ENCODE measurements around the gene CFAP46. TPM values are rescaled to one million over a fixed set of nuclear protein-coding genes. Genes with fewer than 3 reads are reported as not detected.
A peak's percentile ranks its signal among the peaks of the same experiment; 100 is the strongest.

Gene CFAP46
- polyA plus RNA-seq, 1 donor from 2014 or later, result 2.6 TPM

DNA sequence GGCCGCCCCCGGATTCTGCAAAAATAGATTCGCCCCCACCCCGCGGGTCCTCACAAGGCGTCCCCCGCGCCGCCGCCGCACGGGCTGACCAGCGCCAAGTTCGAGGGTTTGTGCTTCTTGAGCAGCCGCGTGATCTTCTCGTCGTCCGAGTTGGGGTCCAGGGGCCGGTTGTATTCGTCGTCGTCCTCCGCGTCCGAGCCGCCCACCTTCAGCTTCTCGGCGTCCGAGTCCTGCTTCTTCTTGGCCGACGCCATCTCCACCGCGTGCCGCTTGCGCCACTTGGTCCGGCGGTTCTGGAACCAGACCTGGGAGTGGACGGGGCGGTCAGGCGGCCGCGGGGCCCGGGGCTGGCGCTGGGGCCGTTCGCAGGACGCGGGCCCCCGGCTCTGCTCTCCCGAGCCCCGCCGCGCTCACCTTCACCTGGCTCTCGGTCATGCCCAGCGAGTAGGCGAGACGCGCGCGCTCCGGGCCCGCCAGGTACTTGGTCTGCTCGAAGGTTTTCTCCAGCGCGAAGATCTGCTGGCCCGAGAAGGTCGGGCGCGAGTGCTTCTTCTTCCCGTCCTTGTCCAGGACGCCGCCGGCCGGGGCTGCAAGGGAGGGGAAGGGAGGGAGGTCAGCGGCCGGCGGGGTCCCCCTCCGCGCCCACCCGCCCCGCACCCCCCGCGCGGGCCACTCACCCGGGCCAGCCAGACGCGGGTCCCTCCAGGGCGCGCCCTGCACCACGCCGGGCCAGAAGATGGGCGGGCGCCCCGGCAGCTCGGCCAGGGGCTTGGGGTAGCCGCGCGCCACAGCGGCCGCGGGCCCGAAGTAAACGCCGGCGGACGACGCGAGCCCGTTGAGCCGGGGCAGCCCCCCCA lies 157.3 kb downstream of the CFAP46 start:
- Histone ChIP-seq H3K36me3 (ENCODE audit: insufficient read depth, low read length) (no peaks in the 10 kb centered on the region), H3K79me2 (replicated peaks; ENCODE audit: insufficient read depth, low read length) (no peaks in the 10 kb centered on the region), H4K20me1 (ENCODE audit: insufficient read depth) (no peaks in the 10 kb centered on the region), H2AFZ (ENCODE audit: low read depth, low read length) (no peak overlapping the region), H3K27me3 (ENCODE audit: insufficient read depth, low read depth, low read length) (peaks cover 81% of the 10 kb centered on the region), H3K27ac (ENCODE audit: low read length) (no peak overlapping the region), H3K9me3 (ENCODE audit: low read length) (no peaks in the 10 kb centered on the region), H3K9ac (ENCODE audit: low read length) (no peak overlapping the region), H3F3A (ENCODE audit: insufficient read depth, low read length, poor library complexity, severe bottlenecking) (no peaks in the 10 kb centered on the region), H3K4me2 (ENCODE audit: low read length) (no peak overlapping the region), H3K9me2 (ENCODE audit: insufficient read depth, low read length) (no peaks in the 10 kb centered on the region), H3K4me3 (ENCODE audit: low read length) (no peak overlapping the region)
- TF ChIP-seq SMC3 (conservative IDR thresholded peaks at IDR 0.05; ENCODE audit: poor library complexity), result no peak
- TF ChIP-seq, protein P1, sequence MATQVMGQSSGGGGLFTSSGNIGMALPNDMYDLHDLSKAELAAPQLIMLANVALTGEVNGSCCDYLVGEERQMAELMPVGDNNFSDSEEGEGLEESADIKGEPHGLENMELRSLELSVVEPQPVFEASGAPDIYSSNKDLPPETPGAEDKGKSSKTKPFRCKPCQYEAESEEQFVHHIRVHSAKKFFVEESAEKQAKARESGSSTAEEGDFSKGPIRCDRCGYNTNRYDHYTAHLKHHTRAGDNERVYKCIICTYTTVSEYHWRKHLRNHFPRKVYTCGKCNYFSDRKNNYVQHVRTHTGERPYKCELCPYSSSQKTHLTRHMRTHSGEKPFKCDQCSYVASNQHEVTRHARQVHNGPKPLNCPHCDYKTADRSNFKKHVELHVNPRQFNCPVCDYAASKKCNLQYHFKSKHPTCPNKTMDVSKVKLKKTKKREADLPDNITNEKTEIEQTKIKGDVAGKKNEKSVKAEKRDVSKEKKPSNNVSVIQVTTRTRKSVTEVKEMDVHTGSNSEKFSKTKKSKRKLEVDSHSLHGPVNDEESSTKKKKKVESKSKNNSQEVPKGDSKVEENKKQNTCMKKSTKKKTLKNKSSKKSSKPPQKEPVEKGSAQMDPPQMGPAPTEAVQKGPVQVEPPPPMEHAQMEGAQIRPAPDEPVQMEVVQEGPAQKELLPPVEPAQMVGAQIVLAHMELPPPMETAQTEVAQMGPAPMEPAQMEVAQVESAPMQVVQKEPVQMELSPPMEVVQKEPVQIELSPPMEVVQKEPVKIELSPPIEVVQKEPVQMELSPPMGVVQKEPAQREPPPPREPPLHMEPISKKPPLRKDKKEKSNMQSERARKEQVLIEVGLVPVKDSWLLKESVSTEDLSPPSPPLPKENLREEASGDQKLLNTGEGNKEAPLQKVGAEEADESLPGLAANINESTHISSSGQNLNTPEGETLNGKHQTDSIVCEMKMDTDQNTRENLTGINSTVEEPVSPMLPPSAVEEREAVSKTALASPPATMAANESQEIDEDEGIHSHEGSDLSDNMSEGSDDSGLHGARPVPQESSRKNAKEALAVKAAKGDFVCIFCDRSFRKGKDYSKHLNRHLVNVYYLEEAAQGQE (IDR thresholded peaks at IDR 0.05; ENCODE audit: borderline replicate concordance), result no peak
- TF ChIP-seq MXI1 (conservative IDR thresholded peaks at IDR 0.05; ENCODE audit: poor library complexity, severe bottlenecking), result no peak
- TF ChIP-seq CTCF (IDR thresholded peaks at IDR 0.05; ENCODE audit: poor library complexity, severe bottlenecking), result no peak
- TF ChIP-seq POLR2AphosphoS5 (IDR thresholded peaks at IDR 0.05), result no peak
- no peak for TF ChIP-seq EZH2 (IDR thresholded peaks at IDR 0.05; ENCODE audit: borderline replicate concordance, insufficient read depth, low read length, poor library complexity, severe bottlenecking)
- no peak for TF ChIP-seq RAD21 (conservative IDR thresholded peaks at IDR 0.05)
- no peak for TF ChIP-seq TAF1 (IDR thresholded peaks at IDR 0.05; ENCODE audit: low read depth)
- TF ChIP-seq EP300 (conservative IDR thresholded peaks at IDR 0.05; ENCODE audit: poor library complexity, severe bottlenecking), result no peak

GRCh38 chr10:132783940-132784865 lies 158.2 kb downstream of the CFAP46 start:
- no peak overlapping the region for H3K9ac ChIP-seq (ENCODE audit: low read length)
- H4K20me1 ChIP-seq (ENCODE audit: insufficient read depth), result no peaks in the 10 kb centered on the region
- H3K9me3 ChIP-seq (ENCODE audit: low read length), result no peaks in the 10 kb centered on the region
- no peak overlapping the region for H3K27ac ChIP-seq (ENCODE audit: low read length)
- H3K79me2 ChIP-seq (replicated peaks; ENCODE audit: insufficient read depth, low read length), result no peaks in the 10 kb centered on the region
- no peak overlapping the region for H3K4me2 ChIP-seq (ENCODE audit: low read length)
- H3K9me2 ChIP-seq (ENCODE audit: insufficient read depth, low read length), result no peaks in the 10 kb centered on the region
- H3K4me3 ChIP-seq (ENCODE audit: low read length), result no peak overlapping the region
- peaks cover 72% of the 10 kb centered on the region for H3K27me3 ChIP-seq (ENCODE audit: insufficient read depth, low read depth, low read length)
- H3K36me3 ChIP-seq (ENCODE audit: insufficient read depth, low read length), result no peaks in the 10 kb centered on the region
- H3F3A ChIP-seq (ENCODE audit: insufficient read depth, low read length, poor library complexity, severe bottlenecking), result no peaks in the 10 kb centered on the region
- no peak for TF ChIP-seq POLR2AphosphoS5 (IDR thresholded peaks at IDR 0.05)
- peak; percentile 81 for TF ChIP-seq EZH2 (IDR thresholded peaks at IDR 0.05; ENCODE audit: borderline replicate concordance, insufficient read depth, low read length, poor library complexity, severe bottlenecking)
- no peak overlapping the region for H2AFZ ChIP-seq (ENCODE audit: low read depth, low read length)

All from neural cell (in vitro differentiated cells).